GM12874 (cell line): ENCODE results near the gene MIER2.

Experiments used
- TF ChIP-seq, protein P1 (sequence below): IDR thresholded peaks from 2 replicates; pipeline ENCODE4 v1.5.1; 2011; ENCODE audit warnings: low read depth, mild to moderate bottlenecking, control low read depth, low read length, moderate library complexity; ENCODE audit not compliant: insufficient read depth

The MIER2 gene

DNA sequence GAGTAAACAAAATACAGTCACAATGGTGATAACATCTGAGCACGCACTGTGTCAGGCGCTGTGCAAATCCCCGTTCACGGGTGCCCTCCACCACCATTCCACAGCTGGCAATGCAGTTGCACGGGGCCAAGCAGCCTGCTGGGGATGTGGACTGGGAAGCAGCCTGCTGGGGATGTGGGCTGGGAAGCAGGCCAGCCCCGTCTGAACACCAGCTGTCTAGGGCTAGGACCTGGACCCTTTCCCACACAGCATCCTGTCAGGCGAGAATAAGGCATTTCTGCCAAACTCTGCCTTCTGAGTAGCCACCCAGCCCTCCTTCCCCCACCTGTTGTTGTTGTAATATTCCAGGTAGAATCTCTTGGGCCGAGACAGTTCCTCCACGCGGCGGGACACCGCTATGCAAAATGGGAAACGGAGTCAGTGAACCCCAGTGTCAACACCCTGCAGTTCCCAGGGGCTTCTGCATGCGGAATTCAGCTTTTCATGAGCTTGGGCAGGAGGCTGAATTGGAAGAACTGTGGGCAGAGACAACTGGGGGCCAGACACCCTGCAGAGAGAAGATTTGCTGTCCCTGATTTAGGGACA lies 27.8 kb upstream of the MIER2 start:
- TF ChIP-seq, protein P1, sequence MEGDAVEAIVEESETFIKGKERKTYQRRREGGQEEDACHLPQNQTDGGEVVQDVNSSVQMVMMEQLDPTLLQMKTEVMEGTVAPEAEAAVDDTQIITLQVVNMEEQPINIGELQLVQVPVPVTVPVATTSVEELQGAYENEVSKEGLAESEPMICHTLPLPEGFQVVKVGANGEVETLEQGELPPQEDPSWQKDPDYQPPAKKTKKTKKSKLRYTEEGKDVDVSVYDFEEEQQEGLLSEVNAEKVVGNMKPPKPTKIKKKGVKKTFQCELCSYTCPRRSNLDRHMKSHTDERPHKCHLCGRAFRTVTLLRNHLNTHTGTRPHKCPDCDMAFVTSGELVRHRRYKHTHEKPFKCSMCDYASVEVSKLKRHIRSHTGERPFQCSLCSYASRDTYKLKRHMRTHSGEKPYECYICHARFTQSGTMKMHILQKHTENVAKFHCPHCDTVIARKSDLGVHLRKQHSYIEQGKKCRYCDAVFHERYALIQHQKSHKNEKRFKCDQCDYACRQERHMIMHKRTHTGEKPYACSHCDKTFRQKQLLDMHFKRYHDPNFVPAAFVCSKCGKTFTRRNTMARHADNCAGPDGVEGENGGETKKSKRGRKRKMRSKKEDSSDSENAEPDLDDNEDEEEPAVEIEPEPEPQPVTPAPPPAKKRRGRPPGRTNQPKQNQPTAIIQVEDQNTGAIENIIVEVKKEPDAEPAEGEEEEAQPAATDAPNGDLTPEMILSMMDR = no peak

DNA sequence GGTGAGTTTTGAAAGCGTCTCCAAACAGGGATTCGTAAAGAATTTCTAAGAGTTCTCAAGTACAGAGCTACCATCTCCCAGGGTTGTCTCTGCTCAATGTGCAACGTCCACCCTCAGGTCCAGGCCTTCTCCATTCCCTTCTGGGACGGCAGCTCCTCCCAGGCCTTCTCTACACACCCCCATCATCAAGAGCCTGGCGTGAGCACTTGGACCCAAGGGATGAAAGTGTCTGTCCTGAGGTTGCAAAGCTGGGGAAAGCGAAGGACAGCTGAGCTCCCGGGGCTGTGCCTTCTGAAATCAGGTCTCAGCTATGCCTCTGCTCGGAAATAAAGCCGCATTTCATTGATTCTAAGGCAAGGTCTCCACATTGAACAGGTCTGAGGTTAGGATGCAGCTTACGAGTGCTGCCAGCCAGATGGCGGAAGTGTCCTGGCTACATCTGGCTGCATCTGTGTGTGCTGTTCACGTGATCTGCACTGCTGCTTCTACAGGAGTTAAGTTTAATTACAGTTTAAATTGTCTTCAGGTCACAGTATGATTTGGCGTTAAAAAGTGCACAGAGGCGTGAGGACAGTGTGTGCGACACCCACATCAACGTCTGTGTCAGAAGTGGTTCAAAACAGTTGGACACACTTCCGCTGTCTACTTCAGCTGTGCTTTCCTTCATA lies 27.0 kb upstream of the MIER2 start:
- TF ChIP-seq, protein P1 = no peak

DNA sequence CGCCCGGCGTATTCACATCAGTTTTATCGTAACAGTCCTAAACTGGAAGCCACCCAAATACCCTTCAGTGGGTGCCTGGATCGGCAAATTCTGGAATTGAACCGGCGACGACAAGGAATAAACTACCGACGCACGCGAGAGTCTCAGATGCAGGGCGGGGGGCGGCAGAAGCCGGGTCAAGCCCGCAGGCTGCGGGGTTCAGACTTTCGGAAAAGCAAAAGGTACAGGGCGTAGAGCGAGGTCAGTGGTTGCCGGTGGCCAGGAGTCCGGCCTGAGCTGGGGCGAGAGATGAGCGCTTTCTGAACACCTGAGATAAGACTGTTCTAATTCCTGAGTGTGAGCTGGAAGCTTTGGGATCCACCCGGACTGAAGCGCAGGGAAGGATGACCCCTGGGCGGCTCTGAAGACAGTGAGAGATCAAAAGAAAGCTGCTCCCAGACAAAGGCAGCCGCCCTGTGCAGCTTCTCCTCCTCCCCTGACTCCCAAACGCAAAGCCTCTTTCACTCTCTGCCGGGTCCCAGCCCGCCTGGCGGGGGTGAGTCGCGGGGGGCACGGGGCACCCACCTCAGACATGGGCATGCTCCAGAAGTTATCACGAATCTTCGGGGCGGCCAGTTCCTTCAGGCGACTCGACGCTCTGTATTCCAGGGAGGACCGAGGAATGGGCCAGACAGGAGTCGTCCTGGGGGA lies 26.2 kb upstream of the MIER2 start:
- TF ChIP-seq, protein P1 = no peak

DNA sequence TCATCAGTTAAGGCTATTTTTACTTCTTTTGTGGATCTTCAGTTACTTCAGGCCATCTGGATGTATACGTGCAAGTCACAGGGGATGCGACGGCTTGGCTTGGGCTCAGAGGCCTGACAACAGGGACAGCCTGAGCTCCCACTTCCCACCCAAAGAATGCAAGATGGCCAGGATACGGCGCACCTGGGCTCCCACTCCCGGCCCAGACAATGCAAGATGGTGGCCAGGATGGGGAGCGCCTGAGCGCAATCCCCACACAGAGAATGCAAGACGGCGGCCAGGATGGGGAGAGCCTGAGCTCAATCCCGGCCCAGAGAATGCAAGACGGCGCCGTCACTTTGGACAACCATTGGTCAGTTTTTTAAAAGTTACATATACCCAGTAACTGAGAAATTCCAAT lies 25.3 kb upstream of the MIER2 start:
- TF ChIP-seq, protein P1 = no peak

DNA sequence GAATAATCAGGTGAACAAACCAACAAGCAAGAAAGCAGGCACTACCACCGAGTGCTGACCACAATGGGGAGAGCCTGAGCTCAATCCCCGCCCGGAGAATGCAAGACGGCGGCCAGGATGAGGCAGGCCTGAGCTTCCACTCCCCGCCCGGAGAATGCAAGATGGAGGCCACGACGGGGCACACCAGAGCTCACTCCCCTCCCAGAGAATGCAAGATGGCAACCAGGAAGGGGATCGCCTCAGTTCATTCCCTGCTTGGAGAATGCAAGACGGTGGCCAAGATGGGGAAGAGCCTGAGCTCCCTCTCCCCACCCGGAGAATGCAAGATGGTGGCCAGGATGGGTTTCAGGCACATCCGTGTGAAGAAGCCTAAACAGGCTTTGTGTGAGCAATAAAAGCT lies 24.7 kb upstream of the MIER2 start:
- TF ChIP-seq, protein P1 = no peak

DNA sequence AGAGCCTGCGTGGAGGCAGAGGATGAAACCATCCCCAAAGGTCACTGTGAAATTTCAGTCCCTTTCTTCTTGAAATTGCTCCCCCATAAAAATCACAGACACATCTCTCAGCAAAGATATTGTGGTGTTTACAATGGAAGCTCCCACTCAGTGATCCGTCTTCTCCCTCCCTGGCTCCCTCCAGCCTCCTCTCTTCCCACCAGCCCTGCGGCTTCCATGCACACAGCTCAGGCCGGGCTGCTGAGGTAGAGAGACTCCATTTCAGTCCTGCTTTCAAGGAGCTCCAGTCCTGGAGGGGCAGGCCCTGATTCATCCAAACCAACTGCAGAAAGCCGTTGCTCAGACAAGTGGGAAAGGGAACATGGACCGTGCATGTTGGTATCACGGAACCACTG lies 24.0 kb upstream of the MIER2 start:
- TF ChIP-seq, protein P1 = no peak

DNA sequence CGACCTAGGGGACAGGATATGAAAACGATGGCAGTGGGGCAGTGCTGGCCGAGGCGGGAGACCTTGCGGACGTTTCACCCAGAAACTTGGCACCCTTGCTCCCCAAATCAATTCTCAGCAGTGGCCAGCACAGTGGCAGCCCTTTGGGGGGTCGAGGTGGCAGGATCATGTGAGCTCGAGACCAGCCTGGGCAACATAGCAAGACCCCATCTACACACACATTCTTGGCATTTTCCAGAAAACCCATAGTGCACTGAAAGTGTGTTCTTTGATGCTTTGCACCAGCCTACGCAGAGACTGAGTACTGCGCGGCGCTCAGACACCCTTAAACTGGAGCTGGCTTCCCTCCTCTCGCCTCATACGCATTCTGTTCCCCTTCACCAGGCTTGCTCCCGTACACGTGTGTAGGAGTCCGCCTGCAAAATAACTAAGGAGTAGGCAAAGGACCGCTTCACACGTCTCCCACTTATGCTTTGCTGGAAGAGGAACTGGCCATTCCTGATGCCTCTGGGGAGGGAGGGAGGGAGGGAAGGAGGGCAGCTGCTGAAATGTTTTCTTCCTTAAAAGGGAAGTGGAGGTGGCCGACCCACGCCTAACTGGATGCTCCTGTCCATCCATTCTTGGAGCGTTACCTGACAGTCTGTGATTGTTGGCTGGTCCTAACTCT lies 23.5 kb upstream of the MIER2 start:
- TF ChIP-seq, protein P1 = no peak
